ENCODE data around the gene FAM120B. TPM values are rescaled to one million over a fixed set of nuclear protein-coding genes. Genes with fewer than 3 reads are reported as not detected.

FAM120B gene
- total and polyA plus RNA-seq, 2 experiments from 2014 or later: 17.1 to 29.1 TPM

- 0 out of 2 replicates have a peak, but pooled peaks cover 3% of the 10 kb centered on the region for H3K4me1 ChIP-seq (ENCODE audit: insufficient read depth)
- no peak overlapping the region for H3K4me3 ChIP-seq
- no peaks in the 10 kb centered on the region for H3F3A ChIP-seq (ENCODE audit: insufficient read depth)
- TF ChIP-seq EZH2phosphoT487 (IDR thresholded peaks at IDR 0.05; ENCODE audit: insufficient read depth, low read depth) (no peak), EZH2 (IDR thresholded peaks at IDR 0.05; ENCODE audit: insufficient read depth, poor library complexity, severe bottlenecking) (no peak)
- H2AFZ ChIP-seq: no peak overlapping the region
- H3K36me3 ChIP-seq (ENCODE audit: low read depth): no peaks in the 10 kb centered on the region
- 89% methylated on average over 46 to 48 of the region's 48 CpGs for WGBS, 2 experiments (ENCODE audit: low coverage in 1 of 2, low lambda C conversion rate in 2 of 2, missing lambda C conversion rate in 2 of 2)
- in situ Hi-C loops (cut with MboI): no loop called here
- H3K9me2 ChIP-seq (ENCODE audit: insufficient read depth): no peaks in the 10 kb centered on the region
- H4K20me1 ChIP-seq (ENCODE audit: insufficient read depth): no peaks in the 10 kb centered on the region
- no peak overlapping the region for H3K27ac ChIP-seq
- DNase-seq: no peak
- H3K9ac ChIP-seq: no peak overlapping the region
- H3K9me3 ChIP-seq (ENCODE audit: low read depth): no peaks in the 10 kb centered on the region
- no peak overlapping the region for H3K4me2 ChIP-seq (ENCODE audit: unreplicated experiment)
- no peaks in the 10 kb centered on the region for H3K79me2 ChIP-seq (ENCODE audit: insufficient read depth)
- H3K27me3 ChIP-seq (replicated peaks; ENCODE audit: insufficient read depth): no peaks in the 10 kb centered on the region
These were observed 24.9 kb upstream of the FAM120B start for GRCh38 chr6:170281331-170282292.

- no peaks in the 10 kb centered on the region for H3K79me2 ChIP-seq (ENCODE audit: insufficient read depth)
- no peak overlapping the region for H3K4me2 ChIP-seq (ENCODE audit: unreplicated experiment)
- no peaks in the 10 kb centered on the region for H3F3A ChIP-seq (ENCODE audit: insufficient read depth)
- no peaks in the 10 kb centered on the region for H3K27me3 ChIP-seq (replicated peaks; ENCODE audit: insufficient read depth)
- 0 out of 2 replicates have a peak, but pooled peaks cover 3% of the 10 kb centered on the region for H3K4me1 ChIP-seq (ENCODE audit: insufficient read depth)
- no peak overlapping the region for H3K4me3 ChIP-seq
- H4K20me1 ChIP-seq (ENCODE audit: insufficient read depth): no peaks in the 10 kb centered on the region
- no peak overlapping the region for H3K9ac ChIP-seq
- no peak overlapping the region for H3K27ac ChIP-seq
- TF ChIP-seq EZH2 (IDR thresholded peaks at IDR 0.05; ENCODE audit: insufficient read depth, poor library complexity, severe bottlenecking): no peak
- TF ChIP-seq EZH2phosphoT487 (IDR thresholded peaks at IDR 0.05; ENCODE audit: insufficient read depth, low read depth): no peak
- H3K9me3 ChIP-seq (ENCODE audit: low read depth): no peaks in the 10 kb centered on the region
- in situ Hi-C loops (cut with MboI): no loop called here
- WGBS, 2 experiments (ENCODE audit: low coverage in 1 of 2, low lambda C conversion rate in 2 of 2, missing lambda C conversion rate in 2 of 2): 89 to 93% methylated on average over 27 to 28 of the region's 28 CpGs
- no peak for DNase-seq
- no peaks in the 10 kb centered on the region for H3K9me2 ChIP-seq (ENCODE audit: insufficient read depth)
- no peaks in the 10 kb centered on the region for H3K36me3 ChIP-seq (ENCODE audit: low read depth)
- no peak overlapping the region for H2AFZ ChIP-seq
These were observed 23.9 kb upstream of the FAM120B start for GRCh38 chr6:170282512-170283158.

GRCh38 chr6:170283212-170284081, 23.1 kb upstream of the FAM120B start:
- Histone ChIP-seq H3K9ac (no peak overlapping the region), H3F3A (ENCODE audit: insufficient read depth) (no peaks in the 10 kb centered on the region), H3K27me3 (replicated peaks; ENCODE audit: insufficient read depth) (no peaks in the 10 kb centered on the region), H3K79me2 (ENCODE audit: insufficient read depth) (no peaks in the 10 kb centered on the region), H4K20me1 (ENCODE audit: insufficient read depth) (no peaks in the 10 kb centered on the region), H3K9me2 (ENCODE audit: insufficient read depth) (no peaks in the 10 kb centered on the region), H3K4me3 (no peak overlapping the region), H3K36me3 (ENCODE audit: low read depth) (no peaks in the 10 kb centered on the region), H3K9me3 (ENCODE audit: low read depth) (no peaks in the 10 kb centered on the region), H3K27ac (no peak overlapping the region), H3K4me1 (ENCODE audit: insufficient read depth) (0 out of 2 replicates have a peak, but pooled peaks cover 3% of the 10 kb centered on the region), H3K4me2 (ENCODE audit: unreplicated experiment) (no peak overlapping the region), H2AFZ (no peak overlapping the region)
- no peak for TF ChIP-seq EZH2 (IDR thresholded peaks at IDR 0.05; ENCODE audit: insufficient read depth, poor library complexity, severe bottlenecking)
- TF ChIP-seq EZH2phosphoT487 (IDR thresholded peaks at IDR 0.05; ENCODE audit: insufficient read depth, low read depth): no peak
- in situ Hi-C loops (cut with MboI): no loop called here
- 89 to 93% methylated on average over 52 to 60 of the region's 60 CpGs for WGBS, 2 experiments (ENCODE audit: low coverage in 1 of 2, low lambda C conversion rate in 2 of 2, missing lambda C conversion rate in 2 of 2)
- DNase-seq: no peak
